GM21528 (cell line): ENCODE measurements around the gene PDE4D.
A peak's percentile ranks its signal among the peaks of the same experiment; 100 is the strongest.
"Not testable (repeated sequence)": the region's sequence is repeated elsewhere in the genome, so short reads cannot be mapped to it uniquely, and the experiment has no call there.

Source experiments
- ATAC-seq: cut with Tn5 transposase; IDR thresholded peaks from one replicate; pipeline ENCODE4 v1.9.1; 2021; ENCODE audit warnings: mild to moderate bottlenecking, moderate library complexity; ENCODE audit not compliant: unreplicated experiment, low FRiP score

The PDE4D gene

GRCh38 chr5:59807806-59808205 is 85.7 kb downstream of the PDE4D start:
- no peak for ATAC-seq

DNA sequence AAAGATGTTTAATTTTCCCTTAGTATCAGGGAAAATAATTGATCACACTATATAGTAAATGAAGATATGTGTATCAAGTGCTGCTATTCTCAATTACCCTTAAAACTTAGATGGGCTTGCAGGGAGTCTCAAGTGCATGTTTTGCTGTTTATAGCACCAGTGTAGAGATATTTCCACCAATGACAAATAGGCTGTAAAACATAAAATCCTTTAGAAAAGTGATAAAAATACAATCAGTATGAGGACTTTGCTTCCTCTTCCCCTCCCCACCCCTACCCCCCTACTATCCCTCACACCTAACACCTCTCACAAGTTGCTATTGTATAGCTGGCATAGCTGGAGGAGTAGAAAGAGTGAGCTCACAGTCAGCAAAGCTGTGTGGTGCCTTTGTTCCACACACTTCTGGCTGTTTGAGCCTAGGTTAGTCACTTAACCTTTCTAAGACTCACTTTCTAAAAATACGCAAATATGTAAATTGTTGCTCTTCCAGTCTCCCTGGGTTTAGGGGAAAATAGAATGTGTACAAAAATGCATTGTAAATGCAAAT is 93.1 kb downstream of the PDE4D start:
- ATAC-seq = no peak

GRCh38 chr5:59799668-59800346 is 93.7 kb downstream of the PDE4D start:
- peak; percentile 60 for ATAC-seq

DNA sequence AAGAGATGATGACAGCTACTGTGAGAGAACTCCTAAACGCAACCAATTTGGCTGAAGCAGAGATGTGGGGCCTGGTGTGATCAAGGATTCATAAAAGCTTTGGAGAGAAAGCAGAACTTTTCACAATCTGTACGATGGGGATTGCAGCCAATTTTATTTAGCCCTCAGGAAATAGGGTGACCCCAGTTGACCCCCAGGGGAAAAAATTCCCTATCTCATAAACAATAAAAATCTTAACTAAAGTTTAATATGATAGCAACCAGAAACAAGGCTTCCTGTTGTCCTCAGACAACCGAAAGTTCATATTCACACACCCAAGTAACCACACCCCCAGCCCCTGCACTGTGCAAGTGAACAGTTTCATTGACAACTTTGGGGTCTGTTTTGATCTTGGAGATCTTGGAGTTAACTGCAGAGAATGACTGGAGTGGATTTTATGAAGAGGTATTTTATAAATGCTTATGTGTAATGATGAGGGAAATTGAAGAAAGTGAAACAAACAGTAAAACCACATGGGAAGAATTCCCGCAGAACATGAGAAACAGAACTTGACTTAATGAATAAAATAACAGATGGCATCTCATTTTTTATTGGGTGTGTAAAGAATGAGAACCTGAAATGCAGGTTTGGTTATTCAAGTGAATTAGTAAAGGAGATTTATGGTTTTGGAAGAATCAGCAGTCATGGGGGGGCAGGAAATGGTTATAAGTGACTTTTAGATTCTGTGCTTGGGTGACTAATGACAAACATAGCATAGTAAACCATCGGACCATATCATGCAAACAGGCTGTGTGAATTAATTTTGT is 94.5 kb downstream of the PDE4D start:
- ATAC-seq = peak; percentile 66

- no peak for ATAC-seq
Observed at GRCh38 chr5:59795141-59795540, 98.4 kb downstream of the PDE4D start.

- ATAC-seq = no peak
Observed at GRCh38 chr5:59792983-59793585, 100.4 kb downstream of the PDE4D start.

- ATAC-seq = no peak
Observed at GRCh38 chr5:59791617-59792016, 101.9 kb downstream of the PDE4D start.

GRCh38 chr5:59790776-59791475 is 102.6 kb downstream of the PDE4D start:
- no peak for ATAC-seq

DNA sequence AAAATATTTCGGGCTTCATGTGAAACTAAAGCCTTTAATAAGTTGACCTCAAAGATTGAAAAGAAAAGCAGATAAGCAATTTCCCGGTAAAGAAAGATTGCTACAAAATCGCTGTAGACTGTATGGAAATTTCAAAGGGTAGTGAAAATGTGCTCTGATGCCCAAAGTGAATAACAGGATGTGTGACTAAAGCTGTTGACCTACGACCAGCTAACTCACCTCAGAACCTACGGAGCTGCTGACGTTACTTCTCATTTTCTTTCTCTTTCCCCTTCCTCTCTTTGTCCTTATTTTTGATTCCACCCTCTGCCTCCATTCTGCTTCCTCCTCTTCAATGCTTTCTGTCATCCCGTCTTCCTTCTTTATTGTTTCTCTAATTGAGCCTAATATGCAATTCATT is 103.2 kb downstream of the PDE4D start:
- ATAC-seq = no peak

DNA sequence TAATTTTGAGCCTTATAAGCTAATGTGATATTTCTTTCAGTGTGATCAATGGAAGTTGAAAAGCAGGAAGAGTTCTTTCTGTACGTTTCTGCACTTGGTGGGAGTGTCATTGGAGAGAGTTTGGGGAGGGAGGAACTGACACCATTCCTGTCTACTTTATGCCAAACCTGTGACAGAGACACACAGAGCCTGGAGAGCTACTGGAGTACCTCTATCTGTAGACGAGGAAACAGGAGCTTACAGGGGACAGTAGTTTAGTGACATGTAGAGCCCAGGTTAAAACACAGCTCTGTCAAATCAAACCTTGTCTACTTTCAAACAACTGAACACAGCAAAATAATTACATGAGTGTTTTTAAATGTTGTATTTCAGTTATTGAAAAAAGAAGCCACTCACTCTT is 103.6 kb downstream of the PDE4D start:
- ATAC-seq = no peak

DNA sequence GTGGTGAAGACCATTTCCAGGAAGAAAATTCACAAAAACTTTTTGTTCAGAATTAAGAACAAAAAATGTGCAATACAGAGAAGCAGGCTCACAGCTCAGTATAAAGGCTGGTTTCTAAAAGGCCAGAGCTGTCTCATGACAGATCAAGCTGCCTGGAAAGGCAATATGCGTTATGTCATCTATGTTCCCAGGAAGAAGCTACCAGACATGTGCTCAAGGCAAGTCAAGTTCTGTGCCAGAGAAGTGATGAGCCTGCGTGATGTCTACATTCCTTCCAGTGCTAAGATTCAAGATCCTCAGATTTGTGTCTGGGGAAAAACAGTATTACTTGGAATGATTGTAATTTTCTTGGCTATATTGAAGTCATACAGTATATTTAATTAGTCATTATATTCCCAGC is 104.3 kb downstream of the PDE4D start:
- ATAC-seq = no peak

- no peak for ATAC-seq
Observed at GRCh38 chr5:59786334-59786805, 107.2 kb downstream of the PDE4D start.

DNA sequence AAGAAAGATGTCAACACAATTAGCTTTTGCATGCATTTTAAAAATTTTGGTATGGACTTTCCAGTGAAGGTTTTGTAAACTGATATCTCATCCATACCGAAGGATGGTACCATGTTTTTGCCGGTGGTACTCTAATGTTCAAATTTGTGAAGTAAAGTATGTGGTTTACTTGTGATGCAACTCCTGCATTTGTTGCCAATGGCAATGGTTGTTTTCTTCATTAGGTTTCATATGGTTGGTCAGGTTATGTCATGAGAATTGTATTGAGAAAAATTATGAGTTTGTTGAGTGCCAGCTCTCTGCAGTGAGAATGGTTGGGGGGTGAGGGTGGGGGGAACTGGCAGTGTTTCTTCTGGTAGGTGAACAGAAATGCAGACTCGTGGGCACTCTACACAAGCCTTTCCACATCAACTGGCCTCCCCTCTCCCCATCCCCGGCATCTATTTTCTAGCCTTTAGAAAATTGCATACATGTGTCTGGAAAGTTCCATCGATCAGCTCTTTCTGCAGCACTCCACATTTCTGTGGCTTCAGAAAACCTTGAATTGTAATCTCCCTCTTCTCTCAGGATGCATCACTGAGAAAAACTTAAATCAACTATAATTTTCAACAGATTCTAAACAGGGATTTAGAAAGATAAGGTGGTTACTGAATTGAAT is 107.7 kb downstream of the PDE4D start:
- no peak for ATAC-seq

GRCh38 chr5:59784708-59785107 is 108.8 kb downstream of the PDE4D start:
- ATAC-seq = not testable (repeated sequence)

GRCh38 chr5:59783264-59783663 is 110.3 kb downstream of the PDE4D start:
- ATAC-seq = no peak

DNA sequence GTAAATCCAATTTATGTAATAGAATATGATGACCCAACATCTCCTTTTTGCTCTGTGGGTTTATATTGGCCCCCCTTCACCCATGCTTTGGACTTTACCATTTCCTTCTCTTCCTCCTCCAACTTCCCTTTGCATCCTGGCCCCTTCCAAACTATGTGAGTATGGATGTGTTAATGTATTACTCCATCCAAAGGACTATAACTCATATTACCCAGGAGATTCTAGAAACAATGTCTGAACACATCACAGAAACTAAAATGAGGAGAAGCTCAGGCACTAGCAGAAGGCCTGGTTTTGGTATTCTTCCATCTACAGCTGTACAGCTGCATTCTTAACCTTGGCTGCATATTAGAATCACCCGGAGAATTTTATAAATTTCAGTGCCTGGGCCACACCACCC is 110.7 kb downstream of the PDE4D start:
- ATAC-seq = no peak

DNA sequence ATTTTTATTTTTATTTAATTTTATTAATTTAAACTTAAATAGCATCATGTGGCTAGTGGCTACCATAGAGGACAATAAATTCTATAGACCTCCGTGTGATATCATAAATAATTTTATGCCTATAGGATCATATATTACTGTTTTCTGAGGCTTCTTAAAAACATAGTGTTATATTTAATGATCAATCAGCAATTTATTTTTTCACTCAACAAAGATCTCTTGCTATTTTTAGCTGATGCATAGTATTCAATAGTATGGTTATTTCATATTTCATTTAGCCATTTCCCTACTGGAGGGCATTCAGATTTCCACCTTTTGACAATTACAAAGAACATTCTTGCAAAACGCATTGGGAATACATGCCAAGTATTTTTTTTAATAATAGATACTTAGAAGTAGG is 114.1 kb downstream of the PDE4D start:
- no peak for ATAC-seq

DNA sequence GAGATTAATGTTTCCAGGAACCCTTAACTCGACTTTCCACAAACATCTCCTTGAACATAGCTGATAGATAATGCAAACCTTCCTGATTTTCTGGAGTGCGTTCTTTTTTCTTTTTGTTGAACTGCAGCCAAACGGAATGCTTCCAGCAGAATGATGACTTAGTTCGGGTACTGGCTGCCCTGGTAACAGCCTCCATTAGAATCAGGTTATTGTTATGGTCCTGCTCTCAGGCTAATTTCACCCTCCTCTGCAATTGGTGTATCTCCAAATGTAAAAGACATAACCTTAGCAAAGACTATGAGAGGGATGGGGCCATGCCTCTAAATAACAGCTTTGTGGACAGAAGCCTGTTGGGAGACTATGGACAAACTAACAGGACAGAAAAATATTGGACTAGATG is 116.5 kb downstream of the PDE4D start:
- ATAC-seq = no peak

GRCh38 chr5:59773294-59773693 is 120.2 kb downstream of the PDE4D start:
- ATAC-seq = no peak

- ATAC-seq = no peak
Observed at GRCh38 chr5:59772757-59773156, 120.8 kb downstream of the PDE4D start.
